Measurements from ENCODE around the gene ARSB. TPM values are rescaled to one million over a fixed set of nuclear protein-coding genes. Genes with fewer than 3 reads are reported as not detected.

The ARSB gene
- total RNA-seq, 1 experiment from 2014 or later, result 21.4 TPM

DNA sequence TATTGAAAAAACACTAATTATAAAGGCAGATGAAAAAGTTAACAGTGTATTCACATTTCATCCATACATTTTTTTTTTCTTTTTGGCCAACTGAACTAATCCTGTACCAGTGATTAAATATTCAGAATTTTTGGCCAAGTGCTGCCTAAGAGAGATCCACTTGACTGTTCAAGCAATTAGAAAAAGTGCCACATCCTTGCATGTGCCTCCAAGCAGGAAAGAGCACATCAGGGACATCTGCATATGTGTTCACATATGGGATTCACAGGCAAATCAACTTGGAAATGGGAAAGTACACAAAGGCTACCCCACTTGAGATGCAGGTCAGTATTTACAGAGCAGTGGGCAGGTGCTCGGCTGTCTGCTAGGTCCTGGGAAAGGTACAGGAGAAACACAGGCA, 173.2 kb downstream of the ARSB start:
- CTCF ChIA-PET, result no interaction called here
- Mint-ChIP-seq H3K27me3 (ENCODE audit: unreplicated experiment) (no peaks in the 10 kb centered on the region), H3K27ac (ENCODE audit: unreplicated experiment) (no peak overlapping the region), H3K9me3 (ENCODE audit: low read depth, unreplicated experiment) (no peaks in the 10 kb centered on the region), H3K36me3 (ENCODE audit: insufficient read depth, unreplicated experiment) (no peaks in the 10 kb centered on the region), H3K4me1 (ENCODE audit: low read depth, unreplicated experiment) (no peaks in the 10 kb centered on the region), H3K4me3 (ENCODE audit: low read depth, unreplicated experiment) (no peak overlapping the region)
- TF ChIP-seq, protein P1, sequence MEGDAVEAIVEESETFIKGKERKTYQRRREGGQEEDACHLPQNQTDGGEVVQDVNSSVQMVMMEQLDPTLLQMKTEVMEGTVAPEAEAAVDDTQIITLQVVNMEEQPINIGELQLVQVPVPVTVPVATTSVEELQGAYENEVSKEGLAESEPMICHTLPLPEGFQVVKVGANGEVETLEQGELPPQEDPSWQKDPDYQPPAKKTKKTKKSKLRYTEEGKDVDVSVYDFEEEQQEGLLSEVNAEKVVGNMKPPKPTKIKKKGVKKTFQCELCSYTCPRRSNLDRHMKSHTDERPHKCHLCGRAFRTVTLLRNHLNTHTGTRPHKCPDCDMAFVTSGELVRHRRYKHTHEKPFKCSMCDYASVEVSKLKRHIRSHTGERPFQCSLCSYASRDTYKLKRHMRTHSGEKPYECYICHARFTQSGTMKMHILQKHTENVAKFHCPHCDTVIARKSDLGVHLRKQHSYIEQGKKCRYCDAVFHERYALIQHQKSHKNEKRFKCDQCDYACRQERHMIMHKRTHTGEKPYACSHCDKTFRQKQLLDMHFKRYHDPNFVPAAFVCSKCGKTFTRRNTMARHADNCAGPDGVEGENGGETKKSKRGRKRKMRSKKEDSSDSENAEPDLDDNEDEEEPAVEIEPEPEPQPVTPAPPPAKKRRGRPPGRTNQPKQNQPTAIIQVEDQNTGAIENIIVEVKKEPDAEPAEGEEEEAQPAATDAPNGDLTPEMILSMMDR (IDR thresholded peaks at IDR 0.05; ENCODE audit: unreplicated experiment), result no peak
- BruUV-seq (replicated peaks), result no TSS peak
- no peak for DNase-seq
- intact Hi-C loops (cut with micrococcal nuclease; ENCODE audit: unreplicated experiment), result no loop called here

DNA sequence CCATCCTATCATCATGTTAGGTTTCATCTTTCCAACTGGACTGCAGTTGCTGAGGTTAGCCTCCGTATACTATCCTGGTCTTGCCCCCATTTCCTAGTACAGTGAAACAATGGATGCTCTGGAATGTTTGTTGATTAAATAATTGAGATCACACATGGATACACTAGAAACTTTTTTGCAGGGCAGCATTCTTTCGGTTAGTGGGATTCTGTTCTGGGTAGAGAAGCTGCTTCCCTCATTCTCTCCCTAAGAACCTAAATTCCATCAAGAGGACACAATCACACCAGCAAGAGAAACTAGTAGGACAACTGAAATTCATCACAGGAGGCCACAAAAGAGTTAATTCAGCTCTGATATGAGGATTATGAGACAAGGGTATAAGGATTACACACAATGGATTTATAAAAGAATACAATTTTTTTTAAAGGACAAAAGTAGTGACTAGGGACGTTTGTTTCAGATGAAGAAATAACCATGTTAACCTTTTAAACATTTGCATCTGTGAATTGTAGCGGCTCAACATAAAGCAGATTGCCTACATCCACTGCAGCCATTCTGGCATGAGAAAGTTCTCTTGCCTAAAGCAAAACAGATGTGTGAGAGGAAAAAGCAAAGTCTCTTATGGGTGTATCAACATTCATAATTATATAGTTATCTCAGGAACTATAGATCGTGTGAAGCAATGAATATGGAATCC, 173.8 kb downstream of the ARSB start:
- no peak overlapping the region for H3K4me3 Mint-ChIP-seq (ENCODE audit: low read depth, unreplicated experiment)
- H3K36me3 Mint-ChIP-seq (ENCODE audit: insufficient read depth, unreplicated experiment), result no peaks in the 10 kb centered on the region
- CTCF ChIA-PET, result no interaction called here
- H3K27ac Mint-ChIP-seq (ENCODE audit: unreplicated experiment), result no peak overlapping the region
- no peaks in the 10 kb centered on the region for H3K4me1 Mint-ChIP-seq (ENCODE audit: low read depth, unreplicated experiment)
- intact Hi-C loops (cut with micrococcal nuclease; ENCODE audit: unreplicated experiment), result no loop called here
- no peaks in the 10 kb centered on the region for H3K9me3 Mint-ChIP-seq (ENCODE audit: low read depth, unreplicated experiment)
- BruUV-seq (replicated peaks), result no TSS peak
- no peak for DNase-seq
- no peaks in the 10 kb centered on the region for H3K27me3 Mint-ChIP-seq (ENCODE audit: unreplicated experiment)
- TF ChIP-seq, protein P1 (IDR thresholded peaks at IDR 0.05; ENCODE audit: unreplicated experiment), result no peak

DNA sequence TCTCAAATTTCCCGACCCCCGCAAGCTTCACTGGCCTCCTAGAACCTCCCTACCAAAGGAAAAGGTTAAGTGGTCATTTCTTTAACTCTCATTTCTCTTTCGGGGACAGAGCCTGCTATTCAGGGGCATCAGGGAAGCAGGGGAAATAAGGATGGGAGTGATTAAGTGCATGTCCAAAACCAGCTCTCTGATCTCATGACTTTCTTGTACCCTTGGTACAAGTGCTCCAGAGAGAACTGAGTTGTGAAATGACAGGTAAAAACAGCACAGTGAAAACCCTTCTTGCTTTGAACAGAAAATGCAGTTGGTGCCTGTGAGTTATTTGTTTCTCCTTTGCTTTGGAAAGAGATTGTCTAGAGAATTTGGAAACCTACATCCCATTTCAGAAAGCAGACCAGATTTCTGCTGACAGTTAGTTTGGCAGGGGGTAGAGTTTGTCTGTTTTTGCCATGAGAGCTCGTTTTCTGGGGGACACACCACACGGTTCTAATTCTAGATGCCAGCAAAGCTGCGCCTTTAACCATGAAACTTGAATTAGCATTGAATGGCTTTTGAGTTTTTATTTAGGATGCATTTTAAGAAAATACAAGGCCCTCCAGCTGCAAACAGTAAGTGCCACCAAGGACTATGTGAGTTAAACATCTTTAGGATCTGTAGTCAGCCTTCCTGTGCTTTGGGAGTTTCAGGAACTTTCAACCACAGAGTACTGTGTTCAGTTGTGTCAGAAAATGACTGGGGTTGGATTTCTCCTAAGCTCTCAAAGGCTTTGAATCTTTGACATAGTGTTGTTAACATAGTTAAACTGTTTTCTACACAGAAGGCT, 174.8 kb downstream of the ARSB start:
- TF ChIP-seq, protein P1 (IDR thresholded peaks at IDR 0.05; ENCODE audit: unreplicated experiment), result no peak

DNA sequence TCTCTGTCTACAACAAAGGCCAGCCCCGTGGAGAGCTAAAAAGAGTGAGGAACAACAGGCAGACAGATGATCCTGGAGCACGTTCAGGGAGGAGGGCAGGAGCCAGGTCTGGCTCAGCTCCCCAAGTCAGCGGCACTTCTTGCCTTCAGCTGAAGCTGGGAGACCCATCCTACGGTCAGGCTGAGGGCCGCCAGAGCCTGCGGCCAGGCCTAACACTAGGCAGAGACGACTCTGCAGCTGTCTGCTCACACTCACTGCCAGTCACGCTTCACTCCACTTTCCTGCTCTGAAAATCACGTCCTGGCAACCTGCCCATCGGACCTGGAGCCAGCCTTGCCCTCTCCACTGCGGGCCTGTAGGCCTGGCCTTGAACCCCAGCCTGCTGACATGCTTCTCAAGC, 175.7 kb downstream of the ARSB start:
- no peaks in the 10 kb centered on the region for H3K4me1 Mint-ChIP-seq (ENCODE audit: low read depth, unreplicated experiment)

More for the DNA sequence above, 174.8 kb downstream of the ARSB start:
- no peaks in the 10 kb centered on the region for H3K27me3 Mint-ChIP-seq (ENCODE audit: unreplicated experiment)
- H3K36me3 Mint-ChIP-seq (ENCODE audit: insufficient read depth, unreplicated experiment), result no peaks in the 10 kb centered on the region
- H3K4me1 Mint-ChIP-seq (ENCODE audit: low read depth, unreplicated experiment), result no peaks in the 10 kb centered on the region
- intact Hi-C loops (cut with micrococcal nuclease; ENCODE audit: unreplicated experiment), result no loop called here
- H3K27ac Mint-ChIP-seq (ENCODE audit: unreplicated experiment), result no peak overlapping the region
- CTCF ChIA-PET, result no interaction called here
- DNase-seq, result no peak
- no peaks in the 10 kb centered on the region for H3K9me3 Mint-ChIP-seq (ENCODE audit: low read depth, unreplicated experiment)
- no TSS peak for BruUV-seq (replicated peaks)
- no peak overlapping the region for H3K4me3 Mint-ChIP-seq (ENCODE audit: low read depth, unreplicated experiment)

More for the DNA sequence above, 175.7 kb downstream of the ARSB start:
- no peaks in the 10 kb centered on the region for H3K9me3 Mint-ChIP-seq (ENCODE audit: low read depth, unreplicated experiment)
- no peak overlapping the region for H3K4me3 Mint-ChIP-seq (ENCODE audit: low read depth, unreplicated experiment)
- H3K27me3 Mint-ChIP-seq (ENCODE audit: unreplicated experiment), result no peaks in the 10 kb centered on the region
- intact Hi-C loops (cut with micrococcal nuclease; ENCODE audit: unreplicated experiment), result no loop called here
- H3K36me3 Mint-ChIP-seq (ENCODE audit: insufficient read depth, unreplicated experiment), result no peaks in the 10 kb centered on the region
- no peak for DNase-seq
- no TSS peak for BruUV-seq (replicated peaks)
- H3K27ac Mint-ChIP-seq (ENCODE audit: unreplicated experiment), result no peak overlapping the region
- CTCF ChIA-PET, result interaction anchor here (0.6 kb wide), 1 partner anchor 181 kb away, joined by 6 read pairs; no protein-coding TSS in a partner anchor
- TF ChIP-seq, protein P1 (IDR thresholded peaks at IDR 0.05; ENCODE audit: unreplicated experiment), result no peak

Data from Calu3 (cell line).